Measurements from ENCODE around the gene NELL2. TPM values are rescaled to one million over a fixed set of nuclear protein-coding genes. Genes with fewer than 3 reads are reported as not detected.

NELL2 gene
- total and polyA plus RNA-seq, 10 of the 15 experiments (the other 5 are each of a cell fraction or from before 2014, with no cell fraction given): 0.27 to 2.3 (median 0.76) TPM

GRCh38 chr12:44588651-44589050 lies 287.5 kb downstream of the NELL2 start (continued):
- no peak for TF ChIP-seq SMAD1 (IDR thresholded peaks at IDR 0.05; ENCODE audit: low read depth, partially characterized antibody)
- TF ChIP-seq SRF (IDR thresholded peaks at IDR 0.05; ENCODE audit: low read depth in 2 of 2, low read length in 2 of 2): no peak
- no peak for TF ChIP-seq SKIL (IDR thresholded peaks at IDR 0.05; ENCODE audit: low read depth, poor library complexity, severe bottlenecking)

- H3K9me3 ChIP-seq (replicated peaks; ENCODE audit: control insufficient read depth, insufficient read depth, low read length): no peaks in the 10 kb centered on the region
- in situ Hi-C loops (cut with MboI) (no loop called here), intact Hi-C loops (cut with micrococcal nuclease; ENCODE audit: unreplicated experiment) (no loop called here)
- DNase-seq (ENCODE audit: low read depth, low spot score) (no peak), ATAC-seq (no peak), FAIRE-seq (no peak)
- H3K9ac ChIP-seq (ENCODE audit: control insufficient read depth, insufficient read depth, low read length): no peak overlapping the region
- ChIA-PET CTCF (no interaction called here), RAD21 (ENCODE audit: unreplicated experiment) (no interaction called here), POLR2A (interaction anchor here (0.6 kb wide), 1 partner anchor 635 kb away, joined by 3 read pairs; no protein-coding TSS in a partner anchor), SMC1A (ENCODE audit: uncharacterized antibody, unreplicated experiment) (no interaction called here)
- no peaks in the 10 kb centered on the region for H3K4me1 ChIP-seq (ENCODE audit: control insufficient read depth, insufficient read depth, low read length)
- no peak overlapping the region for H3K27ac ChIP-seq (ENCODE audit: control insufficient read depth, insufficient read depth)
- no peak overlapping the region for H3K4me3 ChIP-seq
- no peaks in the 10 kb centered on the region for H4K20me1 ChIP-seq (ENCODE audit: control insufficient read depth, insufficient read depth)
- H3K4me2 ChIP-seq (ENCODE audit: control insufficient read depth, insufficient read depth): no peak overlapping the region
- no TSS peak for BruUV-seq (replicated peaks)
- no peaks in the 10 kb centered on the region for H3K27me3 ChIP-seq (replicated peaks in 1 of 2; ENCODE audit: control insufficient read depth in 2 of 2, insufficient read depth in 2 of 2, low read length in 1 of 2)
- 0% methylated on average over 2 of the region's 2 CpGs for whole genome bisulfite sequencing (ENCODE audit: insufficient coverage, insufficient replicate concordance, low lambda C conversion rate, missing lambda C conversion rate)
- no peaks in the 10 kb centered on the region for H3K36me3 ChIP-seq (ENCODE audit: control insufficient read depth in 2 of 2, insufficient read depth in 2 of 2, low read length in 1 of 2)
- TF ChIP-seq FOXM1 (IDR thresholded peaks at IDR 0.05; ENCODE audit: low read depth, low read length): no peak
- TF ChIP-seq POU2F2 (IDR thresholded peaks at IDR 0.05; ENCODE audit: borderline replicate concordance, low read depth, low read length): no peak
- no peak for TF ChIP-seq MTA2 (IDR thresholded peaks at IDR 0.05; ENCODE audit: low read depth)
- TF ChIP-seq DPF2 (IDR thresholded peaks at IDR 0.05): no peak
- no peak for TF ChIP-seq TCF12 (IDR thresholded peaks at IDR 0.05; ENCODE audit: low read depth, low read length)
- no peak for TF ChIP-seq SREBF1 (IDR thresholded peaks at IDR 0.05; ENCODE audit: low read length)
- no peak for TF ChIP-seq SREBF2 (IDR thresholded peaks at IDR 0.05; ENCODE audit: low read length)
- TF ChIP-seq KAT2A (conservative IDR thresholded peaks at IDR 0.05; ENCODE audit: control insufficient read depth, low read depth, low read length): no peak
- TF ChIP-seq SMARCA5 (IDR thresholded peaks at IDR 0.05): no peak
- no peak for TF ChIP-seq ASH2L (IDR thresholded peaks at IDR 0.05; ENCODE audit: borderline replicate concordance, low read depth)
- TF ChIP-seq BMI1 (IDR thresholded peaks at IDR 0.05; ENCODE audit: borderline replicate concordance): no peak
- TF ChIP-seq TCF3 (IDR thresholded peaks at IDR 0.05; ENCODE audit: borderline replicate concordance, insufficient read depth, low read depth, low read length): no peak
- H2AFZ ChIP-seq (ENCODE audit: control insufficient read depth, low read depth, low read length): no peak overlapping the region
- H3K79me2 ChIP-seq (ENCODE audit: control insufficient read depth, insufficient read depth, low read length): no peaks in the 10 kb centered on the region
Measured at GRCh38 chr12:44584625-44585024, 291.5 kb downstream of the NELL2 start.
